Activated CD4-positive, alpha-beta memory T cell treated with anti-CD3 and anti-CD28 coated beads for 36 hours (primary cell): ENCODE results near the gene TEX2. TPM values are rescaled to one million over a fixed set of nuclear protein-coding genes. Genes with fewer than 3 reads are reported as not detected.
A peak's percentile ranks its signal among the peaks of the same experiment; 100 is the strongest.

Experiments used
- CTCF ChIA-PET: fragments of 350-600 bp; sonication (Branson Sonifier 250); formaldehyde crosslinking; loops from one replicate; lab custom pipeline; 2021; ENCODE audit warnings: antibody characterized with exemption, inconsistent platforms; lab: Charles Lee
- POLR2A ChIA-PET: fragments of 350-600 bp; sonication (Branson Sonifier 250); formaldehyde crosslinking; loops from one replicate; lab custom pipeline; 2021; ENCODE audit warnings: antibody characterized with exemption; lab: Charles Lee
- DNase-seq: peaks from one replicate; pipeline ENCODE4 v3.0.0-alpha.2; 2020
- H3K27ac Mint-ChIP-seq: one replicate; pipeline ENCODE4 v1.8.0; 2021; ENCODE audit warnings: mixed read lengths
- H3K27me3 Mint-ChIP-seq: one replicate; pipeline ENCODE4 v1.8.0; 2021; ENCODE audit warnings: mixed read lengths
- H3K36me3 Mint-ChIP-seq: one replicate; pipeline ENCODE4 v1.8.0; 2021; ENCODE audit warnings: mixed read lengths
- H3K4me1 Mint-ChIP-seq: one replicate; pipeline ENCODE4 v1.8.0; 2021; ENCODE audit warnings: low read depth, mixed read lengths
- H3K4me3 Mint-ChIP-seq: one replicate; pipeline ENCODE4 v1.8.0; 2021; ENCODE audit warnings: mild to moderate bottlenecking, mixed read lengths
- H3K9me3 Mint-ChIP-seq: one replicate; pipeline ENCODE4 v1.8.0; 2021; ENCODE audit warnings: mixed read lengths
- intact Hi-C: fragments of 100-400 bp; cut with micrococcal nuclease; formaldehyde crosslinking; loops from one replicate; pipeline ENCODE4 v1.15.1; 2023
- total RNA-seq, 2 experiments: library from RNA; stranded (reverse); gene quantifications; one replicate each; pipeline ENCODE4 v1.2.3, GENCODE V29; 2021

Gene TEX2
- total RNA-seq, 2 experiments from 2014 or later = 11.9 to 12.1 TPM

GRCh38 chr17:64153565-64154312, 109.3 kb downstream of the TEX2 start:
- H3K27ac Mint-ChIP-seq = no peak overlapping the region
- H3K36me3 Mint-ChIP-seq = peaks cover 7% of the 10 kb centered on the region
- no peaks in the 10 kb centered on the region for H3K9me3 Mint-ChIP-seq
- ChIA-PET CTCF (interaction anchor here (0.9 to 1.2 kb wide), 4 partner anchors 15 to 138 kb away, joined by 3 to 4 read pairs (median 3); no protein-coding TSS in a partner anchor), POLR2A (interaction anchor here (1.3 to 2.9 kb wide), 2 partner anchors 8 to 123 kb away, joined by 3 to 13 read pairs; no protein-coding TSS in a partner anchor)
- intact Hi-C loops = no loop called here
- no peak overlapping the region for H3K4me3 Mint-ChIP-seq
- H3K4me1 Mint-ChIP-seq = peaks cover 3% of the 10 kb centered on the region
- DNase-seq = no peak
- H3K27me3 Mint-ChIP-seq = no peaks in the 10 kb centered on the region

- DNase-seq = no peak
- POLR2A ChIA-PET = no interaction called here
- CTCF ChIA-PET = interaction anchor here (0.6 kb wide), 1 partner anchor 129 kb away, joined by 3 read pairs; no protein-coding TSS in a partner anchor
- Mint-ChIP-seq H3K36me3 (peaks cover 16% of the 10 kb centered on the region), H3K4me1 (peaks cover 11% of the 10 kb centered on the region), H3K27ac (no peak overlapping the region), H3K4me3 (no peak overlapping the region), H3K9me3 (no peaks in the 10 kb centered on the region), H3K27me3 (no peaks in the 10 kb centered on the region)
- intact Hi-C loops = no loop called here
Measured at GRCh38 chr17:64152428-64153125, 110.5 kb downstream of the TEX2 start.

DNA sequence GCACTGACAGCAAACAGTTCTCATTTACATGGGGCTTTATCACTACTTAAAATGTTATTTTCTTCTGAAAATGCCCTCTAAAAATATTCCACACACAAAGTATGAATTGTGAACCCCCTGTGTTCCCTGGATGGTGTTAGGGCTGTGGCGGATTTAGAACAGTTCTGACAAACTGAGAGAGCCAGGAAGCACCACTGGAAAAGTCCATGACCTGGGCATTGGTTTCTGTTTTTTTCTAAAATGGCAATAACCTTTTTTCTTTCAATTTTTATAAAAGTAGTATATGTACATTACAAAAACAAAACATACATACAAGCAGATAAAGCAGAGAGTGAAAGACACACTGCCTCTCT, 112.1 kb downstream of the TEX2 start:
- DNase-seq = no peak
- Mint-ChIP-seq H3K36me3 (peaks cover 16% of the 10 kb centered on the region), H3K4me3 (no peak overlapping the region), H3K4me1 (peaks cover 22% of the 10 kb centered on the region), H3K27me3 (no peaks in the 10 kb centered on the region), H3K27ac (peak overlapping the region; percentile 14), H3K9me3 (no peaks in the 10 kb centered on the region)
- intact Hi-C loops = no loop called here
- CTCF ChIA-PET = interaction anchor here (1.0 to 6.1 kb wide), 3 partner anchors 17 to 131 kb away, joined by 3 to 45 read pairs (median 8); no protein-coding TSS in a partner anchor
- POLR2A ChIA-PET = no interaction called here

- POLR2A ChIA-PET = no interaction called here
- CTCF ChIA-PET = interaction anchor here (1.0 to 6.1 kb wide), 6 partner anchors 17 to 158 kb away, joined by 3 to 45 read pairs (median 4); no protein-coding TSS in a partner anchor
- no peaks in the 10 kb centered on the region for H3K27me3 Mint-ChIP-seq
- peaks cover 21% of the 10 kb centered on the region for H3K4me1 Mint-ChIP-seq
- no peaks in the 10 kb centered on the region for H3K9me3 Mint-ChIP-seq
- H3K36me3 Mint-ChIP-seq = peaks cover 16% of the 10 kb centered on the region
- no peak overlapping the region for H3K4me3 Mint-ChIP-seq
- intact Hi-C loops = no loop called here
- no peak for DNase-seq
- peak overlapping the region; percentile 44 for H3K27ac Mint-ChIP-seq
Measured at GRCh38 chr17:64150237-64151015, 112.6 kb downstream of the TEX2 start.

DNA sequence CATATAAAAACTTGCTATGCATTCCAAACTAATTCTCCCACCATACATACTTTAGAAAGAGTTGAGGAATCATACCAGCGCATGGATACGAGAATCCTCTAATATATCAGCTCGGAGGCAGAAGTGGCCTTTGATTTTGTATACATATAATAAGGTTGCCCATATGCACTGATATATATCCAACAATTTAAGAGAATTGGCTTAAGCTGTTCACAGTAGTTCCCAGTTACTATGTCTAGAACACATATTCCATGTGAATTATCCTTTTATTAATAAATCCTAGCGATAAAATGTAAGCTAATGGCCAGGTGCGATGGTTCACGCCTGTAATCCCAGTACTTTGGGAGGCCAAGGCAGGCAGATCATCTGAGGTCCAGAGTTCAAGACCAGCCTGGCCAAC, 113.9 kb downstream of the TEX2 start:
- no peaks in the 10 kb centered on the region for H3K27me3 Mint-ChIP-seq
- H3K9me3 Mint-ChIP-seq = no peaks in the 10 kb centered on the region
- CTCF ChIA-PET = interaction anchor here (1.0 to 6.1 kb wide), 11 partner anchors 16 to 159 kb away, joined by 3 to 45 read pairs (median 6); no protein-coding TSS in a partner anchor
- no peak for DNase-seq
- POLR2A ChIA-PET = interaction anchor here (1.0 to 2.3 kb wide), 3 partner anchors 69 to 120 kb away, joined by 3 to 9 read pairs (median 4); partner anchors contain the start of gene TEX2
- intact Hi-C loops = loop anchor here (5.0 kb wide), 2 partner anchors 68 to 348 kb away; partner anchors contain the start of gene POLG2
- peaks cover 13% of the 10 kb centered on the region for H3K36me3 Mint-ChIP-seq
- H3K4me1 Mint-ChIP-seq = peaks cover 23% of the 10 kb centered on the region
- H3K27ac Mint-ChIP-seq = no peak overlapping the region
- no peak overlapping the region for H3K4me3 Mint-ChIP-seq

- Mint-ChIP-seq H3K36me3 (peaks cover 12% of the 10 kb centered on the region), H3K27ac (peak overlapping the region; percentile 64), H3K4me1 (peaks cover 23% of the 10 kb centered on the region), H3K4me3 (peak overlapping the region; percentile 48), H3K9me3 (no peaks in the 10 kb centered on the region), H3K27me3 (no peaks in the 10 kb centered on the region)
- CTCF ChIA-PET = interaction anchor here (0.6 to 6.1 kb wide), 13 partner anchors 16 to 271 kb away, joined by 3 to 45 read pairs (median 5); no protein-coding TSS in a partner anchor
- POLR2A ChIA-PET = interaction anchor here (1.0 to 4.0 kb wide), 4 partner anchors 17 to 121 kb away, joined by 3 to 65 read pairs (median 6); partner anchors contain the start of genes ERN1 and TEX2
- DNase-seq = peak; percentile 31
- intact Hi-C loops = loop anchor here (5.0 kb wide), 2 partner anchors 69 to 349 kb away; partner anchors contain the start of gene POLG2
Measured at GRCh38 chr17:64148699-64149098, 114.4 kb downstream of the TEX2 start.

- DNase-seq = no peak
- Mint-ChIP-seq H3K27me3 (no peaks in the 10 kb centered on the region), H3K27ac (peak overlapping the region; percentile 64), H3K4me3 (peak overlapping the region; percentile 48), H3K36me3 (peaks cover 12% of the 10 kb centered on the region), H3K4me1 (peaks cover 23% of the 10 kb centered on the region), H3K9me3 (no peaks in the 10 kb centered on the region)
- intact Hi-C loops = loop anchor here (5.0 kb wide), 2 partner anchors 69 to 349 kb away; partner anchors contain the start of gene POLG2
- ChIA-PET CTCF (interaction anchor here (0.6 to 6.1 kb wide), 12 partner anchors 15 to 271 kb away, joined by 3 to 45 read pairs (median 6); no protein-coding TSS in a partner anchor), POLR2A (interaction anchor here (0.9 to 4.0 kb wide), 7 partner anchors 17 to 229 kb away, joined by 3 to 65 read pairs (median 4); partner anchors contain the start of genes ERN1 and TEX2)
Measured at GRCh38 chr17:64148017-64148631, 114.9 kb downstream of the TEX2 start.

GRCh38 chr17:64147110-64148016, 115.7 kb downstream of the TEX2 start:
- DNase-seq = no peak
- H3K4me1 Mint-ChIP-seq = peaks cover 23% of the 10 kb centered on the region
- H3K36me3 Mint-ChIP-seq = peaks cover 10% of the 10 kb centered on the region
- no peaks in the 10 kb centered on the region for H3K9me3 Mint-ChIP-seq
- CTCF ChIA-PET = interaction anchor here (1.0 to 6.1 kb wide), 4 partner anchors 88 to 272 kb away, joined by 3 to 45 read pairs (median 4); no protein-coding TSS in a partner anchor
- no peaks in the 10 kb centered on the region for H3K27me3 Mint-ChIP-seq
- H3K27ac Mint-ChIP-seq = peak overlapping the region; percentile 64
- H3K4me3 Mint-ChIP-seq = peak overlapping the region; percentile 48
- intact Hi-C loops = loop anchor here (5.0 kb wide), 2 partner anchors 70 to 350 kb away; partner anchors contain the start of gene POLG2
- POLR2A ChIA-PET = interaction anchor here (0.9 to 4.0 kb wide), 7 partner anchors 16 to 228 kb away, joined by 3 to 65 read pairs (median 9); partner anchors contain the start of genes ERN1 and TEX2

DNA sequence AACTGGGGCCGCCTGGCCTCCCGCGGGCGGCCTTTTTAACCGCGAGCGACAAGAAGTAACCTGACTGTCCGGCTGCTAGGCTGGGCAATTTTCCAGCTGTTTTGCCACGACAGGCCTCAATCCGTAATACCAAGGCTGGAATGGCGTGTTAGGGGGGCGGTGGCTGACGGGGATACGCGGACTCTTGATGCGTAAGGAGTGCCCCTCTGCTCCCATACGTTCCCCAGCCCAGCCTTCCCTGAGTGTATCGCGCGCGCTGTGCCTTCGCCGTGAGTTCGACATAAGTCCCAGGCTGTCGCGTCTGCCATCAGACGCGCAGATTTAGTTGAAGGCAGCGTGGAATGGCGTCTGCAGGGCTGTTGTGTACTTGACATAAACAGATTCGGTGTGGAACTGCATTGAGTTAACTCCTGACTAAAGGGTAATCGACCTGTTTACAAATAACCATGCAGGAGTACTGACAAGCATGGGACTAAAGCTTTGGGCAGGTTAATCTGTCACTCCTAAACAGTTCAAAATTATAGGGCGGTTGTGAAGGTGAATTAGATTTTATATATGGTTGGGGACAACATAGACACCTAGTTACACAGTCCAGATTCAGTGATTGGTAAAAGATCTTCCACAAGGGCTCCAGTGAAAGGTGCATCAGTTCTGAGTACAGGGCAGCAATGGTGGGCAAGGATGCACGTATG, 116.5 kb downstream of the TEX2 start:
- ChIA-PET CTCF (interaction anchor here (0.7 to 6.1 kb wide), 8 partner anchors 13 to 298 kb away, joined by 4 to 60 read pairs (median 6); partner anchors contain the start of gene ICAM2), POLR2A (interaction anchor here (0.5 to 4.0 kb wide), 23 partner anchors 9 to 359 kb away, joined by 3 to 65 read pairs (median 5); partner anchors contain the start of genes DDX5, ERN1, ICAM2 and TEX2)
- H3K4me3 Mint-ChIP-seq = no peak overlapping the region
- H3K9me3 Mint-ChIP-seq = no peaks in the 10 kb centered on the region
- H3K36me3 Mint-ChIP-seq = peaks cover 10% of the 10 kb centered on the region
- peaks cover 23% of the 10 kb centered on the region for H3K4me1 Mint-ChIP-seq
- intact Hi-C loops = loop anchor here (1.0 to 5.0 kb wide), 3 partner anchors 39 to 351 kb away; partner anchors contain the start of gene POLG2
- H3K27ac Mint-ChIP-seq = no peak overlapping the region
- no peaks in the 10 kb centered on the region for H3K27me3 Mint-ChIP-seq
- DNase-seq = peak; percentile 59
